Measurements from ENCODE around the gene MLYCD.

The MLYCD gene

GRCh38 chr16:83942074-83942473 is 43.2 kb downstream of the MLYCD start:
- no peaks in the 10 kb centered on the region for H3K27me3 ChIP-seq

GRCh38 chr16:83942815-83943515 is 44.0 kb downstream of the MLYCD start:
- no peaks in the 10 kb centered on the region for H3K36me3 ChIP-seq
- H3K9me3 ChIP-seq, result no peaks in the 10 kb centered on the region
- TF ChIP-seq CTCF (IDR thresholded peaks at IDR 0.05), result no peak
- H3K27me3 ChIP-seq, result no peaks in the 10 kb centered on the region
- H3K4me3 ChIP-seq (ENCODE audit: low read depth in 1 of 2, low read length in 1 of 2), result no peak overlapping the region
- no peak overlapping the region for H3K27ac ChIP-seq
- H3K4me1 ChIP-seq (ENCODE audit: control insufficient read depth in 1 of 2, insufficient read depth in 1 of 2, low read depth in 1 of 2, low read length in 1 of 2), result peaks cover 15 to 16% of the 10 kb centered on the region in 2 experiments

More at GRCh38 chr16:83942074-83942473, 43.2 kb downstream of the MLYCD start:
- Histone ChIP-seq H3K27ac (no peak overlapping the region), H3K36me3 (no peaks in the 10 kb centered on the region), H3K9me3 (no peaks in the 10 kb centered on the region), H3K4me3 (ENCODE audit: low read depth in 1 of 2, low read length in 1 of 2) (no peak overlapping the region), H3K4me1 (ENCODE audit: control insufficient read depth in 1 of 2, insufficient read depth in 1 of 2, low read depth in 1 of 2, low read length in 1 of 2) (peaks cover 15 to 16% of the 10 kb centered on the region in 2 experiments)
- TF ChIP-seq CTCF (IDR thresholded peaks at IDR 0.05), result no peak

GRCh38 chr16:83943516-83944050 is 44.7 kb downstream of the MLYCD start:
- Histone ChIP-seq H3K36me3 (no peaks in the 10 kb centered on the region), H3K4me3 (ENCODE audit: low read depth in 1 of 2, low read length in 1 of 2) (no peak overlapping the region), H3K4me1 (ENCODE audit: control insufficient read depth in 1 of 2, insufficient read depth in 1 of 2, low read depth in 1 of 2, low read length in 1 of 2) (peaks cover 15 to 16% of the 10 kb centered on the region in 2 experiments), H3K9me3 (no peaks in the 10 kb centered on the region), H3K27me3 (no peaks in the 10 kb centered on the region), H3K27ac (no peak overlapping the region)
- TF ChIP-seq CTCF (IDR thresholded peaks at IDR 0.05), result no peak

- no peak for TF ChIP-seq CTCF (IDR thresholded peaks at IDR 0.05)
- H3K4me1 ChIP-seq (ENCODE audit: control insufficient read depth in 1 of 2, insufficient read depth in 1 of 2, low read depth in 1 of 2, low read length in 1 of 2), result no peaks in the 10 kb centered on the region
- H3K27me3 ChIP-seq, result no peaks in the 10 kb centered on the region
- H3K27ac ChIP-seq, result no peak overlapping the region
- no peaks in the 10 kb centered on the region for H3K36me3 ChIP-seq
- H3K9me3 ChIP-seq, result no peaks in the 10 kb centered on the region
- no peak overlapping the region for H3K4me3 ChIP-seq (ENCODE audit: low read depth in 1 of 2, low read length in 1 of 2)
Measured at GRCh38 chr16:83945587-83945986, 46.7 kb downstream of the MLYCD start.

- TF ChIP-seq CTCF (IDR thresholded peaks at IDR 0.05), result no peak
- no peaks in the 10 kb centered on the region for H3K36me3 ChIP-seq
- H3K27me3 ChIP-seq, result no peaks in the 10 kb centered on the region
Measured at GRCh38 chr16:83946154-83946780, 47.4 kb downstream of the MLYCD start.

More at GRCh38 chr16:83946154-83946780, 47.4 kb downstream of the MLYCD start:
- Histone ChIP-seq H3K9me3 (no peaks in the 10 kb centered on the region), H3K4me1 (ENCODE audit: control insufficient read depth in 1 of 2, insufficient read depth in 1 of 2, low read depth in 1 of 2, low read length in 1 of 2) (no peaks in the 10 kb centered on the region), H3K27ac (no peak overlapping the region), H3K4me3 (ENCODE audit: low read depth in 1 of 2, low read length in 1 of 2) (no peak overlapping the region)
